GM18858 (cell line): Measurements from ENCODE around the gene GFOD2.

Experiments
- ATAC-seq: cut with Tn5 transposase; IDR thresholded peaks from one replicate; pipeline ENCODE4 v1.9.1; 2021; ENCODE audit not compliant: unreplicated experiment

GFOD2 gene

DNA sequence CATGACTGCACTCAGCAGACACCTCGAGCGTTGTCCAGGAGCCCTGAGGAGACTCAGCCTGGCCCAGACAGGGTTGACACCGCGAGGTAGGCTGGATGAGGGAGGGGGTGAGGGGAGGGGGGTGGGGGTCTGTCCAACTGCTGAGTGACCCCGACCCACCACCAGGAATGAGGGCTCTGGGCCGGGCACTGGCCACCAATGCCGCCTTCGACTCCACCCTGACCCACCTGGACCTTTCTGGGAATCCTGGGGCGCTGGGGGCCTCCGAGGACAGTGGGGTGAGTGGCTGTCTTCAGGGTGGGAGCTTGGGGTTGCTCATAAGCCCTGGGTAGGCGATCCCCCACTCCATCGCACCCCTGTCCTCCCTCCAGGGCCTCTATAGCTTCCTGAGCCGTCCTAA, 71.4 kb downstream of the GFOD2 start:
- ATAC-seq, result no peak

DNA sequence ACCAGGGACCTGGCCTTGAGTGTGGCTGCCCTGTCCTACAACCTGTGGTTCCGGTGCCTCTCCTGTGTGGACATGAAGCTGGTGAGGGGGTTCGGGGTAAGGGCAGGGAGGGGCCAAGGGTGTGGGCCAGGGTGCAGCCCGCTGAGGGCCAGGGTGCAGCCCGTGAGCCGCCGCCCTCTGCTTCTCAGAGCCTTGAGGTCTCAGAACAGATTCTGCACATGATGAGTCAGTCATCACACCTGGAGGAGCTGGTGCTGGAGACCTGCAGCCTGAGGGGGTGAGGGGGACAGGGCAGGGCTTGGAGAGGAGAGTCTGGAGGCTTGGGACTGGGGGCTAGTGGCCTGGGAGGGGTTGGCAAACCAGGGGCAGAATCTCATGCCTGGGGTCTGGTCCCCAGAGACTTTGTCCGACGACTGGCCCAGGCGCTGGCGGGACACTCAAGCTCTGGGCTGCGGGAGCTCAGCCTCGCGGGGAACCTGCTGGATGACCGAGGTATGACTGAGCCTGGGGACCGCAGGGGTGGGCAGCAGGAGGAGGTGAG, 71.9 kb downstream of the GFOD2 start:
- no peak for ATAC-seq

DNA sequence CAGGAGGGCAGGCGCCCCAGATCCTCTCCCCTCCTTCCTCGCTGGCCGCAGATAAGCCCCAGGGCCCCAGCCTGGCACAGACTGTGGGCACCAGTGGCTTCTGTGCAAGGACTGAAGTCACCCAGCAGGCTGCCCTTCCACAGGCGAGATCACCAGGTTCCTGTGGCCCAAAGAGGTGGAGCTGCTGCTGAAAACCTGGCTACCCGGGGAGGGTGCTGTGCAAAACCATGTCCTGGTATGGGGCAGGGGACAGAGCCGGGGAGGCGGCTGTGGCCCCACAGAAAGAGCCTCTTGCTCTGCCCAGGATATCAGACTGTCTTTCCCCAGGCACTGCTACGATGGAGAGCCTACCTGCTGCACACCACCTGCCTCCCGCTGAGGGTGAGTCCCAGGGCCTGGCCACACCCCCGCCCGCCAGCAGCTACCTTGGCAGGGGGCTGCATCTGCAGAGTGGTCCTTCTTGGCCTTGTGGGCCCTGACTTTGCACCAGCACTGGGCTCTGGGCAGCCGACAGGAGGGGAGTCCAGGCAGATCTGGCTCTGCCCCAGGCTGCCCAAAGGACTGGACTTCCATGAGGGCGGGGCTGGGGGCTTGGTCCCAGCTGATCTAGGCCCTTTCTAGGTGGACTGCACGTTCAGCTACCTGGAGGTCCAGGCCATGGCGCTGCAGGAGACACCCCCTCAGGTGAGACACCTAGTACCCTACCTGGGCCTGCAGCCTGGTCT, 73.6 kb downstream of the GFOD2 start:
- no peak for ATAC-seq

DNA sequence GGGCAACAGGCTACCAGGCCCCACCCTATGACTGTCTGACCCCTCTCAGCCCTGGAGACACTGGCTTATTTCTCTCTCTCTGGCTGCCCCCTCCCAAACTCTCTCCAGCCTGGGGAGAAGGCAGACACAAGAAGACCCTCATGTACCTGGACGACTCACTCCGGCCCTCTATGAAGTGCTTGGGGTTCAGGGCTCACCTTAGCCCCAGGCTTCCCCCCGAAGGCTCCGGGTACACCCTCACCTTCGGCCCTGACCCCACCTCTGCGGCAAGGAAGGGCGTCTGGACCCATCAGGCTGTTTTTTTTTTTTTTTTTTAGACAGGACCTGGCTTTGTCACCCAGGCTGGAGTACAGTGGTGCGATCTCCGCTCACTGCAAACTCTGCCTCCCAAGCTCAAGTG, 75.1 kb downstream of the GFOD2 start:
- no peak for ATAC-seq

DNA sequence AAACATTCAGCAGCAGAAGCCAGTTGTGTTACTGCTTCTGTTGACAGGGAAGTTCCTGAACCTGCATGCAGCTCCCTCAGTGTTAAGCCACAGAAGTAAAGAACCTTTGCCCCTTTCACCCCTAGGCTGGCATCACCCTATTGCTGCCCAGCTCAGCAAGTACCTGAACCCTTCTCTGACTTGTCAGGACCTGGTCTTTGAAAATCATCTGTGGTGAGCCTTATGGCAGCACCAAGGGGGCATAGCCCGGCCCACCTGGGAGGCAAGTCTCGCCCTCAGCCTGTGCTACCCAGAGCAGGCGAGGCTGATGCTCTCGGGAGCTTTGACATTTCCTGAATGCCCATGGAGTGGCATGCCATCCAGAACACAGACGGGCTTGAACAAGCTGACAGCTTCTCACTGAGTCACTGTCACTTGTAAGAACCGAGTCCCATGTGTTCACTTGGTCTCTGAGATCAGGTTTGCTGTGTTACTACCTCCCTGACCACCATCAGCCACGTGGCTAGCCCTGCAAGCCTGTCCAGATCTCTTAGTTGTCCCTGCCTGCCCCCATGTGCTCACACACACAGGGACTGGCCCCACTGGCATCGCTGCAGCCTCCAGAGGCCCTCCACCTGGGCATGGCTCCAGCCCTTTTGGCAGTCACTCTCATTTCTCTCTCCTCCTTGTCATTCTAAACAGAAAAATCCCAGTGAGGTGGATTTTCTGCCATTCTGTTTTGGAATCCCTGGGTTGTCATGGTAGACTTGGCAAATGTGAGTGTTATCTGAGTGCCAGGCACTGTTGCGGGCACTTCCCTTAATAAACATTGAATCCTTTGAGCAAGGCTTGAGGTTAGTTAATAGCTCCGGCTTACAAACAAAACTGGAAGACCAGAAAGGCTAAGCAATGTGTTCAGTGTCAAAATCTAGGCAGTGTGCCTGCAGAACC, 77.1 kb downstream of the GFOD2 start:
- ATAC-seq, result no peak

DNA sequence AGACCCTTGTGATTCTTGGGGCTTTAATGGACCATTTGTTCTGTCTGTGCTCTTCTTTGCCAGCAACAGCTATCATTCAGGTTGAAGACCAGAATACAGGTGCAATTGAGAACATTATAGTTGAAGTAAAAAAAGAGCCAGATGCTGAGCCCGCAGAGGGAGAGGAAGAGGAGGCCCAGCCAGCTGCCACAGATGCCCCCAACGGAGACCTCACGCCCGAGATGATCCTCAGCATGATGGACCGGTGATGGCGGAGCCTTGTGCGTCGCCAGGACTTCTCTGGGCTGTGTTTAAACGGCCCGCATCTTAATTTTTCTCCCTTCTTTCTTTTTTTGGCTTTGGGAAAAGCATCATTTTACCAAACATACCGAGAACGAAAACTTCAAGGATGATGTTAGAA, 81.5 kb downstream of the GFOD2 start:
- no peak for ATAC-seq

DNA sequence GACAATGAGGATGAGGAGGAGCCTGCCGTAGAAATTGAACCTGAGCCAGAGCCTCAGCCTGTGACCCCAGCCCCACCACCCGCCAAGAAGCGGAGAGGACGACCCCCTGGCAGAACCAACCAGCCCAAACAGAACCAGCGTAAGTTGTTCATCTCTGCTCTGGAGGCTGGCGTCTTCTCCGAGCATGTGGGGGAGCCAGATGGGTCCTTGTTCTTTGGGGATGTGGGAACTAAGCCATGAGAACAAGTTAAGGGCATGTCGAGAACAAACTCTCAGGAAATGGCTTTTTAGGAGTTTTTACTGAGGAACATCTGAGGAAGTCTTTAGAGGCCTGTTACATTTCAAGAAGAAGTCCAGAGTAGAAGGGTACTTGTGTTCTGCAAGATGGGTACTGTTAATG, 82.4 kb downstream of the GFOD2 start:
- no peak for ATAC-seq

DNA sequence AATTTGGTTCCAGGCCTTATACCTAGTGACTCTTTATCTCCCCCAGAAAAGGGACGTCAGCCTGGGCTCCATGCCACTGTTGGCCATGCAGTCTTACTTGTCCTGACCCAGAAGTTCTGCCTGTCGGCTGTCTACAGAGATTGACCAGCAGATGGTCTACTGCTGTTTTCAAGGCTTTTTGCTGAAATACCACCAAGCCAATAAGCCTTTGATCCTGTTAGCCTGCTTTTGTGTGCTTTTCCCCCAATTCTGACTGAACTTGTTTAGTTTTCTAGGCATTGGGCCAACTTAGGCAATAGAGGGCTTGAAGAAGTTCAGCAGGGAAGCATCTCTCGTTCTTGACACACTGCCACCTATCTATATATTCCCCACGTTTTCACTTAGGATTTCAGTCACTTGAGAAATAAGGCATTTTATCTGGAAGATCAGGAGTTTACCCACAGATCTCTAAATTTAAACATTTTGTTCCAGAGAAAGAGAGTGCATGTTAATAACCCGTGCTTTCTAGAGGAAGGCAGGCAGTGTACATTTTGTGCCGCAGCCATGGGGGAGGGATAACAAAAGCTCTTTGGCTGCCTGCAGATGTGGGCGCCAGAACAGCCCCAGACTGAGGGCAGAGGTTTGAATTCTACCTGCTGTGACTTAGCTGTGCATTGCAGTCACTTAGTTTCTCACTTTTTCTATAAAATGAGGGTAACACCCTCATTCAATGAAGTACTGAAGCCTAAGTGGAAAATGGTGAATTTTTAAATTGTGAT, 86.5 kb downstream of the GFOD2 start:
- ATAC-seq, result no peak

DNA sequence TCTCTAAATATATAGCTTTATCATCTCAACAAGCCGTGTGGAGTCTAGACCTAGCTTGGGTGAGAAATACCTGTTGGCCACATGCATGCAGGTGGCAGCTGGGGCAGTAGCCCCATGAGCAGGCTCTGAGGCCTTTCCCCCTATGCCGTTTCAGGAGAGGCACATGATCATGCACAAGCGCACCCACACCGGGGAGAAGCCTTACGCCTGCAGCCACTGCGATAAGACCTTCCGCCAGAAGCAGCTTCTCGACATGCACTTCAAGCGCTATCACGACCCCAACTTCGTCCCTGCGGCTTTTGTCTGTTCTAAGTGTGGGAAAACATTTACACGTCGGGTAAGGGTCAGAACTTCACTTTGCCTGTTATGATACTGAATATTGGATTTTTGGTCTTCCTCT, 90.9 kb downstream of the GFOD2 start:
- no peak for ATAC-seq
